ENCODE measurements around the gene CYP11A1.

The CYP11A1 gene

GRCh38 chr15:74291101-74292071 lies 76.1 kb downstream of the CYP11A1 start:
- DNase-seq: peak; percentile 98
- H3K36me3 Mint-ChIP-seq (ENCODE audit: low read depth): no peaks in the 10 kb centered on the region
- no peak overlapping the region for H3K27ac Mint-ChIP-seq
- H3K4me3 Mint-ChIP-seq: peak overlapping the region; percentile 23
- peaks cover 15% of the 10 kb centered on the region for H3K4me1 Mint-ChIP-seq
- H3K27me3 Mint-ChIP-seq (ENCODE audit: low read depth, poor library complexity): peaks cover 15% of the 10 kb centered on the region
- H3K9me3 Mint-ChIP-seq: no peaks in the 10 kb centered on the region
- TF ChIP-seq CTCF (IDR thresholded peaks at IDR 0.05): no peak

GRCh38 chr15:74290645-74291044 lies 76.8 kb downstream of the CYP11A1 start:
- TF ChIP-seq CTCF (IDR thresholded peaks at IDR 0.05): no peak
- H3K9me3 Mint-ChIP-seq: no peaks in the 10 kb centered on the region
- H3K36me3 Mint-ChIP-seq (ENCODE audit: low read depth): no peaks in the 10 kb centered on the region
- peaks cover 15% of the 10 kb centered on the region for H3K27me3 Mint-ChIP-seq (ENCODE audit: low read depth, poor library complexity)
- DNase-seq: no peak
- H3K27ac Mint-ChIP-seq: no peak overlapping the region
- peaks cover 15% of the 10 kb centered on the region for H3K4me1 Mint-ChIP-seq
- H3K4me3 Mint-ChIP-seq: no peak overlapping the region

- no peak for TF ChIP-seq CTCF (IDR thresholded peaks at IDR 0.05)
- peaks cover 15% of the 10 kb centered on the region for H3K4me1 Mint-ChIP-seq
- H3K27ac Mint-ChIP-seq: no peak overlapping the region
- H3K36me3 Mint-ChIP-seq (ENCODE audit: low read depth): no peaks in the 10 kb centered on the region
- no peak for DNase-seq
- peaks cover 15% of the 10 kb centered on the region for H3K27me3 Mint-ChIP-seq (ENCODE audit: low read depth, poor library complexity)
- no peaks in the 10 kb centered on the region for H3K9me3 Mint-ChIP-seq
- H3K4me3 Mint-ChIP-seq: no peak overlapping the region
These were observed 77.8 kb downstream of the CYP11A1 start for GRCh38 chr15:74289671-74290070.
